ENCODE results near the gene ACAD9. TPM values are rescaled to one million over a fixed set of nuclear protein-coding genes. Genes with fewer than 3 reads are reported as not detected.
A peak's percentile ranks its signal among the peaks of the same experiment; 100 is the strongest.
"Not testable (repeated sequence)": the region's sequence is repeated elsewhere in the genome, so short reads cannot be mapped to it uniquely, and the experiment has no call there.

Gene ACAD9
- total RNA-seq (2021) (76.5 and 81.4 TPM in 2 replicates), Bru-seq, nascent RNA (percentile 83 among the genes with signal in this experiment), BruChase-seq, experiment 1, labeled RNA remaining after a 2-hour chase (percentile 86 among the genes with signal in this experiment), BruChase-seq, experiment 2, labeled RNA remaining after a 6-hour chase (percentile 74 among the genes with signal in this experiment)
- long read RNA-seq, transcript ACAD9-201 (18 exons, 2,454 nt) = major isoform, 41 of 60 reads
- long read RNA-seq, partial matches to known transcripts = 7 of 60 reads
- long read RNA-seq, other reads (novel, unspliced or antisense) = 9 of 60 reads

DNA sequence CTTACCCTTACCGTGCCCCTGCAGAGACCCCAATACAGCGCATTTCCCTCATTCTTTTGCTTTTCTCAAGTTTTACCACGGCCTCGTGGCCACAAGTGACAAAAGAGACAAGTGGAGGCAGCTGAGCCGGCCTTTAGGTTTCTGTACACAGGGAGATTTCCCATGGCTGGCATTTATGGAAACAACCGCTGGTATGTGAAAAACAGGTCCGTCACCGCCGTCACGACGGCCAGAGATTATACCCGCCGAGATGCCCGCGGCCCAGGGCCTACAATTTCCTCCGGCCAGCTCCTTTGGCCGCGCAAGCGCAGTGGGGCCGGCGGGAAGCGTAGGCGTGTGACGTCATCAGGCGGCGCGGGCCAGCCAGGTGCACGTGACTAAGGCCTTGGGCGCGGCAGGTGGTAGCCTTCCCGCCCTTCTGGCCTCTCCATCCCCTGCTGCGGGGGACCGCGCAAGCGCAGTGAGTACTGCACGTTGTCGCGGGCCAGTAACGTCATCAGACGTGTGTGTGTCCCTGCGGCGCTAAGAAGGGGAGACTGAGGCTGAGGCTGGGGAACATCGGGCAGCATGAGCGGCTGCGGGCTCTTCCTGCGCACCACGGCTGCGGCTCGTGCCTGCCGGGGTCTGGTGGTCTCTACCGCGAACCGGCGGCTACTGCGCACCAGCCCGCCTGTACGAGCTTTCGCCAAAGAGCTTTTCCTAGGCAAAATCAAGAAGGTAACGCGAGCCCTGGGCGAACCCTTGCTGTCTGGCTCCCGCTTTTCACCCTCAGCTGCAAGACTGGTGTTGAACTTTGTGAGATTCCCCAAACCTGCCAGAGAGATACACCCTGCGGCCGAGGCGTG is at the start of gene ACAD9:
Gene ACAD9, plus strand, starts transcription at position 496 of the 845 bp plus-strand sequence. Its CDS starts 72 bp downstream, at position 568.
- H2AFZ ChIP-seq = peak within 1 kb of the TSS; percentile 93
- CTCF ChIA-PET = interaction anchor here (1.4 kb wide), 1 partner anchor 199 kb away, joined by 4 read pairs; no protein-coding TSS in a partner anchor
- intact Hi-C loops (cut with micrococcal nuclease; ENCODE audit: unreplicated experiment) = loop anchor here (1.0 to 5.0 kb wide), 5 partner anchors 63 to 229 kb away; partner anchors contain the start of genes RAB7A and RPN1

DNA sequence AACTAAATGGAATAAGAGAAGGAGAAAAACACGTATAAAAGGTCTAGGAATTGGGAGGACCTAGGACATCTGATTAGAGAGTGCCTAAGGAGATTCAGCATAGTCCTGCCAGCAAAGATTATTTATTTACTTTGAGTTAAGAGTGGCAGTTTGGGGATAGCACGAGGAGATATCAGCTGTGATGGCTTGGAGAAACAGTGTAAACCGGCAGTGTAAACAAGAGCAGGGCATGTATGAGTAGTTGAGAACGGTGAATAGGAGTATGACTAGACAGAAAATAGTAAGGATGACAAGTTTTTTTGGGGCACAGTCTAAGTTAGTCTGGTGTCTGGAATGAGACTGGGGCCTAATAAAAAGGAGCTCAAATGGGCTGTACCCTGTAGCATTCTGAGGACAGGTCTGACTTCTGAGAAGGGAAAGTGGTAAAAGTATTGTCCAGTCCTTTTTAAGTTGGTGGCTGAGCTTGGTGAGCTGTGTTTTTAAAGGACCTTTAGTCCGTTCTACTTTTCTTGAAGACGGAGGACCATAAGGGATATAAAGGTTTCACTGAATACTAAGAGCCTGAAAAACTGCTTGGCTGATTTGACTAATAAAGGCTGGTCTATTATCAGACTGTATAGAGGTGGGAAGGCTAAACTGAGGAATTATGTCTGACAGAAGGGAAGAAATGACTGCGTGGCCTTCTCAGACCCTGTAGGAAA is 49.3 kb upstream of the ACAD9 start:
- H3K4me1 ChIP-seq (replicated peaks; ENCODE audit: insufficient read depth); H3K4me2 ChIP-seq; H4K20me1 ChIP-seq (ENCODE audit: insufficient read depth); H3K27me3 ChIP-seq (ENCODE audit: insufficient read depth, low read depth); H3K9me2 ChIP-seq (ENCODE audit: insufficient read depth); BruUV-seq (replicated peaks); CTCF ChIA-PET; H3F3A ChIP-seq (ENCODE audit: insufficient read depth, low read depth); DNase-seq; H3K4me3 ChIP-seq; H3K27ac ChIP-seq; intact Hi-C loops (cut with micrococcal nuclease; ENCODE audit: unreplicated experiment); POLR2A ChIA-PET (ENCODE audit: unreplicated experiment); H3K9me3 ChIP-seq (ENCODE audit: insufficient read depth, low read depth); H2AFZ ChIP-seq; H3K36me3 ChIP-seq (ENCODE audit: low read depth); H3K79me2 ChIP-seq (ENCODE audit: low read depth): not testable (repeated sequence)

More for the DNA sequence above, at the start of gene ACAD9:
- Histone ChIP-seq H3K9me2 (ENCODE audit: insufficient read depth) (no peaks in the 10 kb centered on the region), H3K27ac (peak within 1 kb of the TSS; percentile 86), H3K4me2 (peak within 1 kb of the TSS; percentile 96), H3K27me3 (ENCODE audit: insufficient read depth, low read depth) (no peaks in the 10 kb centered on the region), H3F3A (ENCODE audit: insufficient read depth, low read depth) (peaks cover 8% of the 10 kb centered on the region; the same call in 1 of the 2 replicates), H3K79me2 (ENCODE audit: low read depth) (peaks cover 58% of the 10 kb centered on the region), H3K4me3 (peak within 1 kb of the TSS; percentile 82), H3K36me3 (ENCODE audit: low read depth) (peaks cover 5% of the 10 kb centered on the region; the same call in 1 of the 2 replicates), H3K4me1 (replicated peaks; ENCODE audit: insufficient read depth) (peaks cover 18% of the 10 kb centered on the region), H4K20me1 (ENCODE audit: insufficient read depth) (peaks cover 6% of the 10 kb centered on the region; the same call in 1 of the 2 replicates), H3K9me3 (ENCODE audit: insufficient read depth, low read depth) (no peaks in the 10 kb centered on the region)
- TSS peak; percentile 73 for BruUV-seq (replicated peaks)
- TF ChIP-seq, protein P1, sequence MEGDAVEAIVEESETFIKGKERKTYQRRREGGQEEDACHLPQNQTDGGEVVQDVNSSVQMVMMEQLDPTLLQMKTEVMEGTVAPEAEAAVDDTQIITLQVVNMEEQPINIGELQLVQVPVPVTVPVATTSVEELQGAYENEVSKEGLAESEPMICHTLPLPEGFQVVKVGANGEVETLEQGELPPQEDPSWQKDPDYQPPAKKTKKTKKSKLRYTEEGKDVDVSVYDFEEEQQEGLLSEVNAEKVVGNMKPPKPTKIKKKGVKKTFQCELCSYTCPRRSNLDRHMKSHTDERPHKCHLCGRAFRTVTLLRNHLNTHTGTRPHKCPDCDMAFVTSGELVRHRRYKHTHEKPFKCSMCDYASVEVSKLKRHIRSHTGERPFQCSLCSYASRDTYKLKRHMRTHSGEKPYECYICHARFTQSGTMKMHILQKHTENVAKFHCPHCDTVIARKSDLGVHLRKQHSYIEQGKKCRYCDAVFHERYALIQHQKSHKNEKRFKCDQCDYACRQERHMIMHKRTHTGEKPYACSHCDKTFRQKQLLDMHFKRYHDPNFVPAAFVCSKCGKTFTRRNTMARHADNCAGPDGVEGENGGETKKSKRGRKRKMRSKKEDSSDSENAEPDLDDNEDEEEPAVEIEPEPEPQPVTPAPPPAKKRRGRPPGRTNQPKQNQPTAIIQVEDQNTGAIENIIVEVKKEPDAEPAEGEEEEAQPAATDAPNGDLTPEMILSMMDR (conservative IDR thresholded peaks at IDR 0.05) = no peak
- TF ChIP-seq EZH2 (IDR thresholded peaks at IDR 0.05; ENCODE audit: low read depth) = no peak
- POLR2A ChIA-PET (ENCODE audit: unreplicated experiment) = interaction anchor here (0.5 to 1.3 kb wide), 9 partner anchors 21 to 811 kb away, joined by 3 to 7 read pairs (median 4); partner anchors contain the start of gene RAB7A
- DNase-seq = peak; percentile 89 to 99

DNA sequence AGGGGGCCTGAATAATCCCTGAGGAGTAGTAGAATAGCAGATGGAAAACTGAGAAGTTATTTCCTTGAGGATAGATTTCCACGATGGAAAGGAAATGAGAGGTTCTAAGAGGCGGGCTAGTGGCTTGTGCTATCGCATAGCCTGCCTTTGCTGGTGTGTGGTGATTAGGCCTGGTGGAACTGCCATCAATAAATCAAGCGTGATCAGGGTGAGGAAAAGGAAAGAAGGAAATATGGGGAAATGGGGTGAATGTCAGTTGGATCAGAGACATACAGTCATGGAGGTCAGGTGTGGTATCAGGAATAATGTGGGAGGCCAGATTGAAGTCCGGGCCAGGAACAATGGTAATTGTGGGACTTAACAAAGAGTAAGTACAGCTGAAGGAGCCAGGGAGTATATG is 48.7 kb upstream of the ACAD9 start:
- H3K9me3 ChIP-seq (ENCODE audit: insufficient read depth, low read depth); POLR2A ChIA-PET (ENCODE audit: unreplicated experiment); H3K27ac ChIP-seq; H3K4me3 ChIP-seq; H3F3A ChIP-seq (ENCODE audit: insufficient read depth, low read depth); CTCF ChIA-PET; H3K9me2 ChIP-seq (ENCODE audit: insufficient read depth); H3K79me2 ChIP-seq (ENCODE audit: low read depth); DNase-seq; intact Hi-C loops (cut with micrococcal nuclease; ENCODE audit: unreplicated experiment); H2AFZ ChIP-seq; H4K20me1 ChIP-seq (ENCODE audit: insufficient read depth); H3K4me2 ChIP-seq; BruUV-seq (replicated peaks); H3K36me3 ChIP-seq (ENCODE audit: low read depth); H3K4me1 ChIP-seq (replicated peaks; ENCODE audit: insufficient read depth); H3K27me3 ChIP-seq (ENCODE audit: insufficient read depth, low read depth): not testable (repeated sequence)

DNA sequence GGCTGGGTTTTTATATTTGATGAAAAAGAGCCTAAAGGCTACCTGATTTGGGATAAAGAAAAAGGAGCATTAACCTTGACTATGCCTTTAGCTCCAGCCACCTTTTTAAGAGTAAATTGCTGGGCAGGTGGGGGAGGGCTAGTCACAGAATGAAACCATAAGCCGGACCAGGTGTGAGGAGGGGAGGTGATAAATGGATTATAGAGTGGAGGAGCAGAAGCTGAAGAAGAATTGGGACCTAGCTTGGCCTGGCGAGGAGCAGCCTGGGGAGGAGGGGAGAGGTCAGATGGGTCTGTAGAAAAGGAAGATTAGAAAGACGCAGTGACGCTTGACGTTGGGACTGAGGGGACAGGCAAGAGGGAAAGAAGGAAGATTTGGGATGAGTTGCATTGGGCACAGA is 46.4 kb upstream of the ACAD9 start:
- H3K27ac ChIP-seq; H3K4me2 ChIP-seq; H3K27me3 ChIP-seq (ENCODE audit: insufficient read depth, low read depth); BruUV-seq (replicated peaks); CTCF ChIA-PET; H2AFZ ChIP-seq; H3K4me1 ChIP-seq (replicated peaks; ENCODE audit: insufficient read depth); H3K36me3 ChIP-seq (ENCODE audit: low read depth); intact Hi-C loops (cut with micrococcal nuclease; ENCODE audit: unreplicated experiment); POLR2A ChIA-PET (ENCODE audit: unreplicated experiment); H3K79me2 ChIP-seq (ENCODE audit: low read depth); H3K4me3 ChIP-seq; DNase-seq; H3K9me2 ChIP-seq (ENCODE audit: insufficient read depth); H4K20me1 ChIP-seq (ENCODE audit: insufficient read depth); H3F3A ChIP-seq (ENCODE audit: insufficient read depth, low read depth); H3K9me3 ChIP-seq (ENCODE audit: insufficient read depth, low read depth): not testable (repeated sequence)
